Measurements from ENCODE around the gene FAM120C. TPM values are rescaled to one million over a fixed set of nuclear protein-coding genes. Genes with fewer than 3 reads are reported as not detected.

The FAM120C gene
- total RNA-seq, 4 donors from 2014 or later: 5.0 to 15.6 (median 14.5) TPM

- H3K27ac ChIP-seq: no peak overlapping the region
- no peak overlapping the region for H3K4me3 ChIP-seq (replicated peaks in 1 of 3)
- H3K36me3 ChIP-seq: peaks cover 0 to 5% of the 10 kb centered on the region in 2 donors
- peaks cover 7 to 10% of the 10 kb centered on the region in 2 donors for H3K4me1 ChIP-seq
- WGBS, 2 donors: 95% methylated on average over 5 of the region's 5 CpGs
- H3K9me3 ChIP-seq: no peaks in the 10 kb centered on the region
- H3K27me3 ChIP-seq: no peaks in the 10 kb centered on the region
- no peak for DNase-seq
- intact Hi-C loops (cut with DNase I): no loop called here
- TF ChIP-seq CTCF (IDR thresholded peaks at IDR 0.05): no peak
- no peak for TF ChIP-seq POLR2A (IDR thresholded peaks at IDR 0.05)
Observed at GRCh38 chrX:54024350-54024749, 158.7 kb downstream of the FAM120C start.

Small RNAs within 50 kb of the gene (small RNA-seq; reads per million reads assigned to genes)
- gene AL589872.1: not detected

Other genes starting within 250 kb of the FAM120C start
- 10 to 100 TPM; 30.4 to 89.5 (median 36.3) TPM for gene PHF8, start 138.8 kb downstream of the FAM120C start, total RNA-seq
- gene WNK3, start 174.8 kb upstream of the FAM120C start, total RNA-seq: 1 to 10 TPM; 2.3 to 7.0 (median 4.6) TPM

Measured in thyroid gland (tissue), 4 donors.